ENCODE measurements around the gene SINHCAF.
"Not testable (repeated sequence)": the region's sequence is repeated elsewhere in the genome, so short reads cannot be mapped to it uniquely, and the experiment has no call there.

Gene SINHCAF

GRCh38 chr12:31277081-31277480 lies 48.9 kb downstream of the SINHCAF start:
- no peak for FAIRE-seq
- TF ChIP-seq POLR2A (IDR thresholded peaks at IDR 0.05; ENCODE audit: low read depth, low read length) (no peak), POLR2AphosphoS5 (IDR thresholded peaks at IDR 0.05; ENCODE audit: low read depth, low read length) (no peak)
- no peak for DNase-seq (ENCODE audit: insufficient read length)

- DNase-seq (ENCODE audit: insufficient read length) = no peak
- FAIRE-seq = no peak
- TF ChIP-seq POLR2A (IDR thresholded peaks at IDR 0.05; ENCODE audit: low read depth, low read length) (no peak), POLR2AphosphoS5 (IDR thresholded peaks at IDR 0.05; ENCODE audit: low read depth, low read length) (no peak), TAF1 (IDR thresholded peaks at IDR 0.05; ENCODE audit: borderline replicate concordance, low read depth, low read length) (no peak)
Measured at GRCh38 chr12:31275491-31275890, 50.5 kb downstream of the SINHCAF start.

- no peak for TF ChIP-seq TAF1 (IDR thresholded peaks at IDR 0.05; ENCODE audit: borderline replicate concordance, low read depth, low read length)
- no peak for TF ChIP-seq POLR2AphosphoS5 (IDR thresholded peaks at IDR 0.05; ENCODE audit: low read depth, low read length)
- no peak for TF ChIP-seq POLR2A (IDR thresholded peaks at IDR 0.05; ENCODE audit: low read depth, low read length)
Measured at GRCh38 chr12:31274520-31275300, 51.2 kb downstream of the SINHCAF start.

GRCh38 chr12:31273794-31274193 lies 52.2 kb downstream of the SINHCAF start:
- DNase-seq (ENCODE audit: insufficient read length); FAIRE-seq: not testable (repeated sequence)

More at GRCh38 chr12:31274520-31275300, 51.2 kb downstream of the SINHCAF start:
- FAIRE-seq (no peak), DNase-seq (ENCODE audit: insufficient read length) (no peak)

GRCh38 chr12:31272607-31273225 lies 53.2 kb downstream of the SINHCAF start:
- no peak for TF ChIP-seq POLR2AphosphoS5 (IDR thresholded peaks at IDR 0.05; ENCODE audit: low read depth, low read length)
- no peak for TF ChIP-seq POLR2A (IDR thresholded peaks at IDR 0.05; ENCODE audit: low read depth, low read length)
- TF ChIP-seq TAF1 (IDR thresholded peaks at IDR 0.05; ENCODE audit: borderline replicate concordance, low read depth, low read length) = no peak
- DNase-seq (ENCODE audit: insufficient read length) (no peak), FAIRE-seq (no peak)

GRCh38 chr12:31267966-31268365 lies 58.0 kb downstream of the SINHCAF start:
- no peak for DNase-seq (ENCODE audit: insufficient read length)
- TF ChIP-seq POLR2AphosphoS5 (IDR thresholded peaks at IDR 0.05; ENCODE audit: low read depth, low read length) (no peak), POLR2A (IDR thresholded peaks at IDR 0.05; ENCODE audit: low read depth, low read length) (no peak), TAF1 (IDR thresholded peaks at IDR 0.05; ENCODE audit: borderline replicate concordance, low read depth, low read length) (no peak)
- FAIRE-seq = no peak

GRCh38 chr12:31265722-31266121 lies 60.2 kb downstream of the SINHCAF start:
- TF ChIP-seq POLR2AphosphoS5 (IDR thresholded peaks at IDR 0.05; ENCODE audit: low read depth, low read length) (no peak), POLR2A (IDR thresholded peaks at IDR 0.05; ENCODE audit: low read depth, low read length) (no peak), TAF1 (IDR thresholded peaks at IDR 0.05; ENCODE audit: borderline replicate concordance, low read depth, low read length) (no peak)
- DNase-seq (ENCODE audit: insufficient read length) = no peak
- no peak for FAIRE-seq

GRCh38 chr12:31263661-31264060 lies 62.3 kb downstream of the SINHCAF start:
- no peak for DNase-seq (ENCODE audit: insufficient read length)
- TF ChIP-seq POLR2A (IDR thresholded peaks at IDR 0.05; ENCODE audit: low read depth, low read length) = no peak
- TF ChIP-seq POLR2AphosphoS5 (IDR thresholded peaks at IDR 0.05; ENCODE audit: low read depth, low read length) = no peak
- TF ChIP-seq TAF1 (IDR thresholded peaks at IDR 0.05; ENCODE audit: borderline replicate concordance, low read depth, low read length) = no peak
- FAIRE-seq = no peak

- TF ChIP-seq POLR2A (IDR thresholded peaks at IDR 0.05; ENCODE audit: low read depth, low read length) (no peak), TAF1 (IDR thresholded peaks at IDR 0.05; ENCODE audit: borderline replicate concordance, low read depth, low read length) (no peak), POLR2AphosphoS5 (IDR thresholded peaks at IDR 0.05; ENCODE audit: low read depth, low read length) (no peak)
- no peak for FAIRE-seq
- DNase-seq (ENCODE audit: insufficient read length) = no peak
Measured at GRCh38 chr12:31261744-31262143, 64.2 kb downstream of the SINHCAF start.

GRCh38 chr12:31260840-31261239 lies 65.1 kb downstream of the SINHCAF start:
- no peak for DNase-seq (ENCODE audit: insufficient read length)
- no peak for TF ChIP-seq TAF1 (IDR thresholded peaks at IDR 0.05; ENCODE audit: borderline replicate concordance, low read depth, low read length)
- FAIRE-seq = no peak

GRCh38 chr12:31259136-31259886 lies 66.6 kb downstream of the SINHCAF start:
- no peak for FAIRE-seq
- no peak for TF ChIP-seq POLR2AphosphoS5 (IDR thresholded peaks at IDR 0.05; ENCODE audit: low read depth, low read length)
- no peak for TF ChIP-seq POLR2A (IDR thresholded peaks at IDR 0.05; ENCODE audit: low read depth, low read length)
- no peak for TF ChIP-seq TAF1 (IDR thresholded peaks at IDR 0.05; ENCODE audit: borderline replicate concordance, low read depth, low read length)
- no peak for DNase-seq (ENCODE audit: insufficient read length)

GRCh38 chr12:31257784-31258183 lies 68.2 kb downstream of the SINHCAF start:
- FAIRE-seq = no peak
- no peak for DNase-seq (ENCODE audit: insufficient read length)
- TF ChIP-seq TAF1 (IDR thresholded peaks at IDR 0.05; ENCODE audit: borderline replicate concordance, low read depth, low read length) (no peak), POLR2A (IDR thresholded peaks at IDR 0.05; ENCODE audit: low read depth, low read length) (no peak), POLR2AphosphoS5 (IDR thresholded peaks at IDR 0.05; ENCODE audit: low read depth, low read length) (no peak)

- not testable (repeated sequence) for FAIRE-seq; DNase-seq (ENCODE audit: insufficient read length)
Measured at GRCh38 chr12:31251707-31252611, 74.0 kb downstream of the SINHCAF start.

Measured in GM12892 (cell line).